HCEC 1CT (cell line): Measurements from ENCODE around the gene CTSW.

Experiments used
- DNase-seq: peaks from one replicate; pipeline ENCODE4 v3.0.0-alpha.2; 2017

Gene CTSW

GRCh38 chr11:65932558-65932919, 52.9 kb downstream of the CTSW start:
- DNase-seq, result peak; percentile 27
